RWPE2 (cell line): Measurements from ENCODE around the gene KCNH5.
A peak's percentile ranks its signal among the peaks of the same experiment; 100 is the strongest.

Source experiments
- ATAC-seq: fragments of 200-7000 bp; cut with Tn5 transposase; 3 replicates; pipeline ENCODE4 v1.9.1; 2021; ENCODE audit warnings: low read depth
- DNase-seq: peaks from one replicate; pipeline ENCODE4 v3.0.0-alpha.2; 2020; ENCODE audit warnings: low spot score
- H3K27ac ChIP-seq: fragments of 450-650 bp; 2 replicates; pipeline ENCODE4 v1.5.1; 2017; ENCODE audit warnings: mild to moderate bottlenecking; ENCODE audit not compliant: poor library complexity, severe bottlenecking
- H3K27me3 ChIP-seq: fragments of 250-450 bp; sonication (Bioruptor Pico); 2 replicates; pipeline ENCODE4 v1.5.1; 2021; ENCODE audit warnings: mild to moderate bottlenecking, moderate library complexity; ENCODE audit not compliant: insufficient read depth, poor library complexity, severe bottlenecking
- H3K36me3 ChIP-seq: fragments of 250-450 bp; sonication (Bioruptor Pico); 2 replicates; pipeline ENCODE4 v1.5.1; 2020; ENCODE audit warnings: low read depth, mild to moderate bottlenecking, moderate library complexity
- H3K4me1 ChIP-seq: fragments of 250-450 bp; sonication (Bioruptor Pico); 2 replicates; pipeline ENCODE4 v1.5.1; 2021; ENCODE audit warnings: mild to moderate bottlenecking, moderate library complexity; ENCODE audit not compliant: insufficient read depth, poor library complexity, severe bottlenecking
- H3K4me3 ChIP-seq: fragments of 250-450 bp; sonication (Bioruptor Pico); 2 replicates; pipeline ENCODE4 v1.5.1; 2021; ENCODE audit warnings: mild to moderate bottlenecking, moderate library complexity; ENCODE audit not compliant: severe bottlenecking
- H3K9me3 ChIP-seq: fragments of 250-450 bp; sonication (Bioruptor Pico); 2 replicates; pipeline ENCODE4 v1.5.1; 2021; ENCODE audit warnings: mild to moderate bottlenecking, moderate library complexity; ENCODE audit not compliant: severe bottlenecking
- TF ChIP-seq, protein P1 (sequence below): fragments of 450-650 bp; IDR thresholded peaks from one replicate; pipeline ENCODE4 v1.5.1; 2017; ENCODE audit warnings: mild to moderate bottlenecking, moderate library complexity; ENCODE audit not compliant: poor library complexity, severe bottlenecking

KCNH5 gene

DNA sequence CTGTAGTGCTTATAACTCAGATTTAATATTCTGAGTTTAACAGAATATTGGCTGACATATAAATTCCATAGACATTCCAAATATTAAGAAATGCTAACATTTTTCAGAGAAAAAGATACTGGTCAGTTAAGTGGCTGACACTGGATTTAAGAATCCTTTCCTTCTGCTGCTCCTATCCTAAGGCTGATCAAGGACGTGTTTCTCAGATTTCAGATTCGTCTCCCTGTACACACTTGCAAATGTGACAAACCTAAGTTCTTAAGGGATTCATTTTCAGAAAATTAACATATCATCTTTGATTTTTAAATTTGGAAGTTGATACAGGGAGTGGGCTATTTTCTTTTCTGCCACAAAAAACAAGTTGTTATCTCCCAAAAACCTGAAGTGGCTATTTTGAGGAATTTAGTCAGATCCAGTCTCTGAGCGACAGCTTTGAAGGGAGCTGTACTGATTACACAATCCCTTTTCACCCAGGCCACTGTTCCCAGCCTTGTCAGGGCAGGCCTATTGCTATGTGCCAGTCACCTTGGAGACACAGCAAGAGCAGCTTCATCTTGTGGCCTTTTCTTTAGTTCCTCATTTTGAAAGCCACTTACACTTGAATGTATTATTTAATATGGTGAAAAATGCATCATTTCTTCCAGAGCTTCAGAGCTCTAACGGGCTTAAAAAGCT lies 370.6 kb downstream of the KCNH5 start:
- Histone ChIP-seq H3K36me3 (no peaks in the 10 kb centered on the region), H3K4me1 (peaks cover 3% of the 10 kb centered on the region), H3K27ac (no peak overlapping the region), H3K4me3 (no peak overlapping the region), H3K9me3 (no peaks in the 10 kb centered on the region), H3K27me3 (no peaks in the 10 kb centered on the region)
- DNase-seq: no peak
- TF ChIP-seq, protein P1, sequence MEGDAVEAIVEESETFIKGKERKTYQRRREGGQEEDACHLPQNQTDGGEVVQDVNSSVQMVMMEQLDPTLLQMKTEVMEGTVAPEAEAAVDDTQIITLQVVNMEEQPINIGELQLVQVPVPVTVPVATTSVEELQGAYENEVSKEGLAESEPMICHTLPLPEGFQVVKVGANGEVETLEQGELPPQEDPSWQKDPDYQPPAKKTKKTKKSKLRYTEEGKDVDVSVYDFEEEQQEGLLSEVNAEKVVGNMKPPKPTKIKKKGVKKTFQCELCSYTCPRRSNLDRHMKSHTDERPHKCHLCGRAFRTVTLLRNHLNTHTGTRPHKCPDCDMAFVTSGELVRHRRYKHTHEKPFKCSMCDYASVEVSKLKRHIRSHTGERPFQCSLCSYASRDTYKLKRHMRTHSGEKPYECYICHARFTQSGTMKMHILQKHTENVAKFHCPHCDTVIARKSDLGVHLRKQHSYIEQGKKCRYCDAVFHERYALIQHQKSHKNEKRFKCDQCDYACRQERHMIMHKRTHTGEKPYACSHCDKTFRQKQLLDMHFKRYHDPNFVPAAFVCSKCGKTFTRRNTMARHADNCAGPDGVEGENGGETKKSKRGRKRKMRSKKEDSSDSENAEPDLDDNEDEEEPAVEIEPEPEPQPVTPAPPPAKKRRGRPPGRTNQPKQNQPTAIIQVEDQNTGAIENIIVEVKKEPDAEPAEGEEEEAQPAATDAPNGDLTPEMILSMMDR: no peak
- peak; percentile 50; the same call in 1 of the 3 replicates for ATAC-seq

DNA sequence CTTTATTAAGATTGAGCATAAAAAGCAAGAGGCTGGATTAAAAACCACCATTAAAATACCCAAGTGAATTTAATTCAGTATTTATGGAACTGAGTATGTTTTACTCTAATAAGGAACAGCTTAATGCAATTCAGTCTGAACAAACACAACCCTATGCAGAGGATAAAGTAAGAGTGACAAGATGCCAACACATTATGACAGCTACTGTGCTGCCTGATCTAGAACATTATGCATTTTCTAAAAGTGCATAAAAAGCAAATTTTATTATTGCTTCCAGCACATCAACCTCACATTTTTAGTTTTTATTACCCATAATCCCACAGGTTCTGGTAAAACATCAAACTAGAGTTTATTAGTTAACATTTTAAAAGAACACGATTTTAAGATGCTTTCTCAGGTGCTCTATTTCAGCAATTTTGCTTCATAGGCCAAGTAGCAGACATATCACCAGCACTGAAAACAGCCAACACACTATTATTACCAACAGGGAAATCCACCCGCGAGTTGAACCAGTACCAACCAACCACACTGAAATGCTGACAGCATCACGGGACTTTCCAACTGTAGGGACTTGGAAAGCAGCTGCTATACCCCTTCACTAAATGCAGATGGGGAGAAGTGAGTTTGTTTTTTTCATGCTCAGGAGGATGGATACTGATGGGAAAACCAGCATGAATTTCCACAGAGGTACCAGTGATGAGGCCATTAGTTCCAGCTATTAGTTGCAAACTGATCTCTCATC lies 372.1 kb downstream of the KCNH5 start:
- Histone ChIP-seq H3K27me3 (no peaks in the 10 kb centered on the region), H3K4me3 (no peak overlapping the region), H3K9me3 (no peaks in the 10 kb centered on the region), H3K4me1 (peaks cover 3% of the 10 kb centered on the region), H3K36me3 (no peaks in the 10 kb centered on the region), H3K27ac (no peak overlapping the region)
- no peak for DNase-seq
- no peak for ATAC-seq
- TF ChIP-seq, protein P1: no peak

DNA sequence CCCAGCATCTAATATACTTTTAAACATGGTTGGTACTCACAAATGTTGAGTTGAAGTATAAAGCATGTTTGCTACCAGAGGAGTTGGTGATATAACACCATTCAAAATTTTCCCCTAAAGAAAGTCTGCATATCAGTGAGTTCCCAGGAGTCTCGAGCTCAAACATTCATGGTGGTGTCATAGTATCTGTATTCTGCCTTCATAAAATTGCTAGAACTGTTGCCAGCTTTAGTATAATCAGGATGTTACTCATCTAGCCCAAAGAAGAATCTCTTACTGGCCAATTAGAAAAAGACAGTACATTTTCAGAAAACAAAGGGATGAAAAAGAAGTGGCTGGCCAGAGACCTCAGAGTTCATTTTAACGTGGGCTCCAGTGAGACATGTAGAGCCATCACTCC lies 374.7 kb downstream of the KCNH5 start:
- H3K27ac ChIP-seq: no peak overlapping the region
- DNase-seq (no peak), ATAC-seq (no peak)
- no peaks in the 10 kb centered on the region for H3K27me3 ChIP-seq
- TF ChIP-seq, protein P1: no peak
- H3K9me3 ChIP-seq: no peaks in the 10 kb centered on the region
- peaks cover 3% of the 10 kb centered on the region for H3K4me1 ChIP-seq
- H3K36me3 ChIP-seq: no peaks in the 10 kb centered on the region
- H3K4me3 ChIP-seq: no peak overlapping the region

DNA sequence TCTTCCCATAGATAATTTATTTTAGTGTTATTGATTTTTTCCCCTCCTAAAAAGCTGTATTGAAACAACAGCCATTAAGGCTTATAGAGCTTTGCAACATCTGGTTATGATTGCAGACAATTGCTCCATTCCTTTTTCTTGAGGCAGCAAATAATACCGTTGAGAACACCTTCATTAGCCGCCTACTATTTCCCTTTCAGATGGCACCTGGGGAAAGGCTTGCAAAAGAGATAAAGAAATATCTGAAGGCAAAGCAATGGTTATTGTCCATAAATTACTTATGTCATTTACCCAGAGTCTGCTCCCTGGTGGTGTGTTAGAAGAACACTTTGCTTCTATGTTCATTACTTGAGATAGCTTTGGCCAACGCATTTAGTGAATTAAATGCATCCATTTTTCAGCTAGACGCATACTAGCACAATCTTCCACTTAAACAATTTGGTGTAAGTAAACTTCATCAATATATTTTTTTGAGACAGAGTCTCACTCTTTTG lies 377.8 kb downstream of the KCNH5 start:
- TF ChIP-seq, protein P1: peak; percentile 10

DNA sequence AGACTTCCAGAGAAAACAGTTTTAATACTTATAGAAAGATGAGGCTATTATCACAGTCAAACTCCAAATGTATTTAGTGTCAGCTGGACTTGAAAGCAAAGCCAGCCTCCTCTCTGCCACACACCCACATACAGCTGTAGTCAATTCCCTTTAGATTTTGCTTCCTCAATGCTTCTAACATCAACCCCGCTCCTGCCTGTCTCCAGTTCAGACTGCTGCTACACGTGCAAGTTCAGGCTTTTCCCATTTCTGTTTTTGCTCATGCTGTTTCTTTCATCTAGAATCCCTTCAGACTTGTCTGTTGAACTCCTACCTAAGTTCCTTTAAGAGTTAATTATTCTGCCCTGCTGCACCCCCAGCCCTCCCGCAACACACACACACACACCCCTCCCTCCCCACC lies 380.0 kb downstream of the KCNH5 start:
- Histone ChIP-seq H3K9me3 (peaks cover 3% of the 10 kb centered on the region), H3K27me3 (no peaks in the 10 kb centered on the region), H3K36me3 (no peaks in the 10 kb centered on the region), H3K4me3 (no peak overlapping the region), H3K4me1 (no peaks in the 10 kb centered on the region), H3K27ac (no peak overlapping the region)
- ATAC-seq (no peak), DNase-seq (no peak)
- TF ChIP-seq, protein P1: no peak

More for the DNA sequence above, 377.8 kb downstream of the KCNH5 start:
- no peaks in the 10 kb centered on the region for H3K36me3 ChIP-seq
- no peaks in the 10 kb centered on the region for H3K4me1 ChIP-seq
- H3K27ac ChIP-seq: no peak overlapping the region
- DNase-seq: no peak
- no peaks in the 10 kb centered on the region for H3K9me3 ChIP-seq
- no peak for ATAC-seq
- H3K4me3 ChIP-seq: no peak overlapping the region
- no peaks in the 10 kb centered on the region for H3K27me3 ChIP-seq
